ENCODE measurements around the gene POLR3H. TPM values are rescaled to one million over a fixed set of nuclear protein-coding genes. Genes with fewer than 3 reads are reported as not detected.

The POLR3H gene
- total RNA-seq, 1 donor from 2014 or later, result 18.6 TPM

- DNase-seq (ENCODE audit: low spot score), result no peak
- intact Hi-C loops (cut with DNase I), result loop anchor here (5.0 kb wide), 1 partner anchor 57 kb away; no protein-coding TSS in a partner anchor
These were observed 3.9 kb downstream of the POLR3H start for GRCh38 chr22:41540365-41540764.

DNA sequence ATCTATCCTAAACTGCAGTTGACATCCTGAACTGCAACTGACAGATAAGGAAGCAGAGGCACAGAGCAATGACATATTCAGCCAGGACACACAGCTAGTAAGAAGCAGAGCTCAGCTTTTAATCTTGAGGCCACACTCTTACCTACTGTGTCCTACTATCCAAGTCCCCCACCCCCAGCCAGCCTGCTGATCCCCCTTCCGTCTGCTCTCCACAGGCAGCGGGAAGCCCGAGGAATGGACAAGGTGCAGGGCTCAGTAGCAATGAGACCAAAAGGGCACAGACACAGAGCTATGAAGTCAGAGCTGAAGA, 4.3 kb downstream of the POLR3H start:
- intact Hi-C loops (cut with DNase I), result loop anchor here (5.0 kb wide), 1 partner anchor 57 kb away; no protein-coding TSS in a partner anchor
- DNase-seq (ENCODE audit: low spot score), result no peak

DNA sequence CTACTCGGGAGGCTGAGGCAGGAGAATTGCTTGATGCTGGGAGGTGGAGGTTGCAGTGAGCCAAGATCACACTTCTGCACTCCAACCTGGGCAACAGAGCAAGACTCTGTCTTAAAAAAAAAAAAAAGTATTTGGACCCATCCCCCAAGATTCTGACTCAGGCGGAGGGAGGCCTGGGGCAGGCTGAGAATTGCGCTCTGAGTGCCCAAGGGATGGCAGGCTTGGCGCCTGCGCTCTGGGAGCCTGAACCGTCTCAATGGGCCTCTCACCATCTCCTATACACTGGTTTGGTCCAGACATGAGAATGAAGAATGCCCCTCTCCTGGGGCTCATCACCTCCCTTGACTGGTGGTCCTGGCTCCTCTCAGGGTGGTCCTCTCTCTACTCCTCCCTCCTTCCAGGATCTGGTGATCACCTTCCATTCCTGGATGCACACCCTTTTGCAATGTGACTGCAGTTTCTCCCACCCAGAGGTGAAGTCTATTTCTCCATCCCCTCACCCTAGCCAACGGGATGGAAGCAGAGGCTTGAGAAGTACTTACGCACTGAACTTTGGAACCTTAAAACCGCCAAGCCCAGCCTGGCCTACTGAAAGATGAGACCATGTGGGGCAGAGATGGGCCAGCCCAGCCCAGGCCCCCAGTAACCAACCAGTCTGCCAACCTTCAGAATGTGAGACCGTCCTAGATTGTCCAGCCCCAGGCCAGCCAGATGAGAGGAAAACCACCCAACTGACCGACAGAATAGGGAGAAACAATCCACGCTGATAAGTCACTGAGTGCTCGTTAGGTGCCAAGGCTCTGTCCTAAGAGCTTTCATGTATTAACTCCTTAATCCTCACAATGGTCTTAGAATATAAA, 4.9 kb downstream of the POLR3H start:
- DNase-seq (ENCODE audit: low spot score), result no peak
- intact Hi-C loops (cut with DNase I), result loop anchor here (5.0 kb wide), 1 partner anchor 58 kb away; no protein-coding TSS in a partner anchor

- intact Hi-C loops (cut with DNase I), result no loop called here
These were observed 5.7 kb downstream of the POLR3H start for GRCh38 chr22:41538583-41538982.

DNA sequence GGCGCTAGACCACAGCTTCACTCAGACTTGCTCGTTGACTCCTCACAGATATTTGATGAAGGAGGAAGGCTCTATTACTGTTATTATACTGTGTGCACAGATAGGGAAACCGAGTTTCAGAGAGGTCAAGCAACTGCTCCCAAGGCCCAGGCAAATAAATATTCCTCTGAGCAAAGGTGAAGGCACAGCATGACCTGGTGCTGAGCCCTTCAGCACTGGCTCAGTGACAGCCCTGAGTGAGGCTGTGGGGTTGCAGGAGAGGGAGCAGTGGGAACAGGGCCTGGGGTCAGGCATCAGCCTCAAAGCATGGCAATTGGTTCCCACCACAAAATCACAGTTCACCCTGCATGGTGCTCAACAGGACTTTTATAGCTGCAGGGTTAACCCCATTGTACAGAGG, 7.1 kb downstream of the POLR3H start:
- intact Hi-C loops (cut with DNase I), result no loop called here

More at GRCh38 chr22:41538583-41538982, 5.7 kb downstream of the POLR3H start:
- no peak for DNase-seq (ENCODE audit: low spot score)

DNA sequence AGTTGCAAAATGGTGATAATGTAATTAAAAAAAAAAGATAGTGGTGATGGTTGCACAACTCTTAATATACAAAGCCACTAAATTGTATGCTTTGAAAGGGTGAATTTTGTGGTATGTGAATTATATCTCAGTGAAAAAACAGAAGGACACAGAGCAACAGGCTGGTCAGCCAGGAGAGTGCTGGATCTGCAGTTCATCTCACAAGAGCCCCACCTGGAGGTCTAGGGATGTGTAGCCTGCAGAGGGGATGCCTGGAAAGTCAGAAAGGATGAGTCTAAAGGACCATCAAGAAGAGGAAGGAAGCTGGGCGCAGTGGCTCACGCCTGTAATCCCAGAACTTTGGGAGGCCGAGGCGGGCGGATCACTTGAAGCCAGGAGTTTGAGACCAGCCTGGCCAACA, 9.0 kb downstream of the POLR3H start:
- no peak for DNase-seq (ENCODE audit: low spot score)
- intact Hi-C loops (cut with DNase I), result no loop called here

More for the DNA sequence above, 7.1 kb downstream of the POLR3H start:
- DNase-seq (ENCODE audit: low spot score), result no peak

GRCh38 chr22:41534219-41534618, 10.1 kb downstream of the POLR3H start:
- intact Hi-C loops (cut with DNase I), result no loop called here
- DNase-seq (ENCODE audit: low spot score), result no peak

- intact Hi-C loops (cut with DNase I), result no loop called here
- peak; percentile 87 for DNase-seq (ENCODE audit: low spot score)
These were observed 11.1 kb downstream of the POLR3H start for GRCh38 chr22:41532908-41533825.

- intact Hi-C loops (cut with DNase I), result no loop called here
- no peak for DNase-seq (ENCODE audit: low spot score)
These were observed 12.4 kb downstream of the POLR3H start for GRCh38 chr22:41531715-41532477.

GRCh38 chr22:41530890-41531714, 13.2 kb downstream of the POLR3H start:
- no peak for DNase-seq (ENCODE audit: low spot score)
- intact Hi-C loops (cut with DNase I), result no loop called here

GRCh38 chr22:41528938-41529561, 15.2 kb downstream of the POLR3H start:
- no peak for DNase-seq (ENCODE audit: low spot score)
- intact Hi-C loops (cut with DNase I), result no loop called here

GRCh38 chr22:41528132-41528766, 16.0 kb downstream of the POLR3H start:
- intact Hi-C loops (cut with DNase I), result no loop called here
- no peak for DNase-seq (ENCODE audit: low spot score)

- intact Hi-C loops (cut with DNase I), result no loop called here
- DNase-seq (ENCODE audit: low spot score), result no peak
These were observed 17.2 kb downstream of the POLR3H start for GRCh38 chr22:41526830-41527799.

GRCh38 chr22:41526226-41526829, 17.9 kb downstream of the POLR3H start:
- no peak for DNase-seq (ENCODE audit: low spot score)
- intact Hi-C loops (cut with DNase I), result no loop called here

DNA sequence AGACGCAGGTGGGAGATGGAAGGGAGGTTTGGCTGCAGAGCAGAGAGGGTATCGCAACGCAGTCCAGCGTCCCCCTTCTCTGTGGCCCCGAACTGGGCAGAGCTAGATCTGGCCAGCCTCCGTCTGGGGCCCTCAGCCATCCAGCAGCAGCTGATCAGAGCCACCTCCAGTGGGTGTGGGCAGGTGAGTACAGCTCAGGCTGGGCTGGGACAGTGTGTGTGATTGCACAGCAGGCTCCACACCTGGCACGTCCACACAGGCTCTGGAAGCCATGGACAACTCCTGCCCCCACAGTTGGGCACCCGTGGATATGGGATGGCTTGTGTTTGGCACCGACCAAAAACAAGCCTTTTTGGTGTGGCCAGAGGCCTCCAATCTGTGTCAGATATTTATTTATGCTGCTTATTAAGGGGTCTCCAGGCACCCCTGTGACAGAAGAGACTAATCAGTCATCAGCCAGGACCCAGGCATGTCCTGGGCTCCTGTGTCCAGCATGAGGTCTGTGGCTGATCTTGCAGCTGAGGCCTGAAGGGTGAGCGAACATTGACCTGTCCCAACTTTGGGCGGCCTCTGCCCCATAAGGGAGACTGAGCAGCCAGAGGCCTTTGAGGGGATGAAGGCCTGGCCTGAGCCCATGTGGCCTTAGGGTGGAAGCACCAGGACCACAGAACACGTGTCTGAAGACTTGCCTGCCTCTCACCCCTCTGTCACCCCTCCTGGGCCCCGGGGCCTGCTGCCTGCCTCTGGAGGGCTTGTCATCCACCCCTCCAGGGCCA, 18.6 kb downstream of the POLR3H start:
- intact Hi-C loops (cut with DNase I), result no loop called here

More for the DNA sequence above, 18.6 kb downstream of the POLR3H start:
- DNase-seq (ENCODE audit: low spot score), result no peak

Data from cardiac septum (tissue), 1 donor.